Hematopoietic multipotent progenitor cell (in vitro differentiated cells): ENCODE measurements around the gene PPM1L. TPM values are rescaled to one million over a fixed set of nuclear protein-coding genes. Genes with fewer than 3 reads are reported as not detected.

Source experiments
- DNase-seq, 3 donors: peaks; one replicate each; pipeline ENCODE4 v3.0.0-alpha.2; 2011 to 2015; ENCODE audit warnings: low read depth in 2 of 3, low spot score in 2 of 3
- total RNA-seq: library from RNA; depleted of rRNA; stranded (reverse); fragments of >200 nt; gene quantifications from one replicate; pipeline ENCODE4 v1.2.3, GENCODE V29; 2012

Gene PPM1L
- total RNA-seq, 1 donor = 16.4 TPM

DNA sequence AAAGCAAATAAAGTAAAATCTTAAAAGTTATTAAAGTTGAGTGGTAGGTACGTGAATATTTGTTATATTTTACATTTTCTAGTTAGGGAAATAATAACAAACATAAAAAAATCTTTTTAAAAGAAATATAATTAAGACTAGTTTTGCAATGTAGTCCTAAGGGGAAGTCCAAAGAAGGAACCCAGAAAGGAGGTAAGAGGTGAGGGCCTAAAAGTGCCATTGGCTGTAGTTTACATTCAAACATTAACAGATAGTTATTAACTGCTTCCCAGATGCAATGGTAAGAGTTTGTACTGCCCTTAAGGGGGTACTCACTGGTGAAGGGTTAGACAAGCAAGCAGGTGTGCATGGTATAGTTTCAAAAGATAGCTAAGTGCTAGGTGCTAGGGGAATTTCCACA is 269.9 kb downstream of the PPM1L start:
- no peak for DNase-seq

DNA sequence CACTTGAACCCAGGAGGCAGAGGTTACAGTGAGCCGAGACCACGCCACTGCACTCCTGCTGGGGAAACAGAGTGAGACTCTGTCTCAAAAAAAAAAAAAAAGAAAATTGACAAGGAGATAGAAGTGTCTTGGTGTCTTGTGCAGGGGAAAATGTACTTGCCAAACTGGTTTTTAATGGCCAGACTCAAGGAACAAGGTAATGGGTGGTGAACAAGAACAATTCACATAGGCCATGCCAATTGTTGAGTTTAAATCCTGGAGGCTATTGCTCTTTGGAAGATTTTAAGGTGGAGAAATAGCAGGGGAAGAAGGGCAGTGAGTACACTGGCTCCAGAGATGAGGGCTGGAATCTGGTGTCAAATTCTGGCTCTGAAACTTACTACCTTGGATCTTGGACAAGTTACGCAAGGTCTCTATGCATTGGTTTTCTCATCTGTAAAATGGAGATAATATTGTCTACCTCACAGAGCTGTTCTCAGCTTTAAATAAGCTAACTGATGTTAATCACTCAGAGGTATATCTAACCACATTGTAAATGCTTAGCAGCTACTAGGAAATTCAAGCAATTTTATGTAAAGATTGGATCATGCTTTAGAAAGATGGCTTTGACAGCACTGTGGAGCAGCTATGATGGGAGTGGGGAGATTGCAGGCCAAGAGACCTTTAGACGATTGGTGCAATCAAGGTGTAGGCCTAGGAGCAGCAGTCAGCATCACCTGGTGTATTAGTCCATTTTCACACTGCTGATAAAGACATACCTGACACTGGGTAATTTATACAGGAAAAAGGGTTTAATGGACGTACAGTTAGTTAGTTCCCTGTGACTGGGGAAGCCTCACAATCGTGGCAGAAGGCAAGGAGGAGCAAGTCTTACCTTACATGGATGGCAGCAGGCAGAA is 270.8 kb downstream of the PPM1L start:
- no peak for DNase-seq

DNA sequence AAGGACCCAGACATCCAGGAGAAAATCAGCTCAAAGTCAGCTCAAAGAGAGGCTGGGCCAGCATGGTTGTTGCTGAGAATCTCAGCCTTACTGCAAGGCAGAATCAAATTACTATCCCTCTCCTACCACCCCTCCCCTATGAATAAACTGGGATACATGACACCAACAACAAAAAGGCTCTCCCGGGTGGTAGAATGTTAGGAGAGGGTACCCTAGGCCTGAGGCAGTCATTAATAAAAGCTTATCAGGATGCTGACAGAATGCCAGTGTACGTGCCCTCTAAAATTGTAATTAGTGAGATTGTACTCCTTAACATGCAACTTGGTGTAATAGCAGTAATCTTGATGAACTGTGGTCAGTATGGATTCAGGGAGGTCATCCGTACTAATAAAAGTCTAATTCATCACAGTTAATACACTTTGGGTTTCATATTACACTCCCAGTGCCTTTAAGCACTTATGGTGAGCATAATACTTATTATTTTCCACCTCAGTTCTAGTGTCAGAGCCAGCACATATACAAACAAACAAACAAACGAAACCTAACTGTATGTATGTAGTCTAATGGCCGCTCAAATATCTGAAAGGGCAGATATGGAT is 272.6 kb downstream of the PPM1L start:
- DNase-seq = no peak

DNA sequence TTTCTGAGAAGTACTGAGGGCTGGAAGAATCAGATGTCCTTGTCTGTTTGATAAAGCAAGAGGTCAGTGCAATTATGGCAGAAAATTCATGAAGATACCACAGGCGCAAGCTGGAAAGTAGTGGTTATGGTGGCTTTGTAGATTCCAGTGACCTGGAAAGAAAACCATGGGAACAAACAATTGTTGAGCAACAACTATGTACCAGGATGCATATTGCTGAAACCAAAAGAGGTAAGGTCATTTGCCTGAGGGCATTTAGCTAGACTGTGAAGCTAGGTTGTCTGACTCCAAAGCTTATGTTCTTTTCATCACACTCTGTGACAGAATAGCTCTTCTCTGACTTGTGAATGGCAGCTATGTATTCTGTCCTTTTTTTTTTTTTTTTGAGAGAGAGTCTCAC is 275.1 kb downstream of the PPM1L start:
- no peak for DNase-seq

DNA sequence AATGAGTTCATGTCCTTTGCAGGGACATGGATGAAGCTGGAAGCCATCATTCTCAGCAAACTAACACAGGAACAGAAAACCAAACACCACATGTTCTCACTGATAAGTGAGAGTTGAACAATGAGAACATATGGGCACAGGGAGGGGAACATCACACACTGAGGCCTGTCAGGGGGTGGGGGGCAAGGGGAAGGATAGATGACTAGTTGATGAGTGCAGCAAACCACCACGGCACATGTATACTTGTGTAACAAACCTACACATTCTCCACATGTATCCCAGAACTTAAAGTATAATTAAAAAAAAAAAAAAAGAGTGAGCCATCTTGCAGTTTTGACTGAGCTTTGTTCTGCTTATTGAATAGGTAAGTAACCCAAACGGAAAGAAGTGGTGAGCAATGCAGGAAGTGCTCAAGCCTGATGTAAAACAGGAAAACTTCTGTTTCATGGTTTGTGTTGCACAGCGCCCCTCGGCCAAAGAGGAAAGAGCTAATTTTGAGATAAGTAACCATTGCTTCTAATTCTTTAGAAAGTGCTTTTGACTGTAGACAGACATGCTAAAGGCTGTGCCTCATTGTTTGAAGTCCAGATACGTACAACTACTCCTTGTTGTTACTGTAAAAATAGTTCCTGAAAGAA is 279.0 kb downstream of the PPM1L start:
- DNase-seq = peak in 2 of 3 donors; percentile 63 to 74

DNA sequence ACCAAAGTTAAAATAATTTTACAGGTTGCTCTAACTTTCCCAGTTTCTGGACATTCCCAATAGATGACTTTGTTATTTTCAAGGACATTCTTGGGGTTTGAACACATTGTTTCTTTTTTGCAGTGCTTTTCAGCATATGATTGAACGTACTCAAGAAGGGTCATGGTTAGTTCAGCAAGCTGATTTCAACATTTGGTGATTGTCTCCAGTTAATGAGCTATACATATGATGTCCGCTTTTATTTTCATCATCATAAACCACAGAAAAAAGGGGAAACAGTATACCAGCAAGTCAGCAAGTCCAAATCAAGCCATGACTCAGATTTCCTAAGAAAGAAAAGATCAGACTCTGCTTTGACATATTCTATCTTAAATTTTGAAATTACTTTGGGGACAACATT is 279.7 kb downstream of the PPM1L start:
- DNase-seq = peak in 2 of 3 donors; percentile 53 to 81

DNA sequence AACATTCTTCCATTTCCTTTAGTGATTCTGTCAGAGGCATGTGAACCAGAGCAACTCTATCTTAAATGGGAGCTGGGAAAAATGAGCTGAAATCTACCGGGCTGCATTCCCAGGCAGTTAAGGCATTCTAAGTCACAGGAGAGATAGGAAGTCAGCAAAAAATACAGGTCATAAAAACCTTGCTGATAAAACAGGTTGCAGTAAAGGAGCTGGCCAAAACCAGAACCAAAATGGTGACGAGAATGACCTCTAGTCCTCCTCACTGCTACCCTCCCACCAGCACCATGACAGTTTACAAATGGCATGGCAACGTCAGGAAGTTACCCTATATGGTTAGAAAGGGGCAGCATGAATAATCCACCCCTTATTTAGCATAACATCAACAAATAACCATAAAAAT is 282.7 kb downstream of the PPM1L start:
- no peak for DNase-seq

DNA sequence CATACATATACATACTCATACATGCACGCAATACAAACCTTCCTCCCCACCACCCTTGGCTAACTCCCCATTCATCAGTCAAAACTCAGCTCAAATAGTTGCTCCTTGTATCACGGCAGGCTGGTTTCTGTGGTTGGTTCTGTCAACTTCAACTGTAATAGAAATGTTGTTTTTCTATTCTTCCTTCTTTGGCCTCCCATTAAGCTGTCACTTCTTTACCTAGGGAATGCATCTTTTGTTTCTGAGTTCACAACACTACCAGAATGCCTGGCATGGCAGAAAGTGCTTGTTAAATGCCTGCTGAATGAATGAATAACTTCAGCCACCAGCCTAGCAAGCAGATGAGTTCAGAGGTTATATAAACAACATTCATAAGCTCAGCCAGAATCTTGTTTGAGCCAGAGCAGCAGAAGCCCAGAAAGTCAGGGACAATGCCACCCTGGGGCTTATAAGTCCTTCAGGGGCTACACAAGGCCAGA is 286.0 kb downstream of the PPM1L start:
- no peak for DNase-seq

DNA sequence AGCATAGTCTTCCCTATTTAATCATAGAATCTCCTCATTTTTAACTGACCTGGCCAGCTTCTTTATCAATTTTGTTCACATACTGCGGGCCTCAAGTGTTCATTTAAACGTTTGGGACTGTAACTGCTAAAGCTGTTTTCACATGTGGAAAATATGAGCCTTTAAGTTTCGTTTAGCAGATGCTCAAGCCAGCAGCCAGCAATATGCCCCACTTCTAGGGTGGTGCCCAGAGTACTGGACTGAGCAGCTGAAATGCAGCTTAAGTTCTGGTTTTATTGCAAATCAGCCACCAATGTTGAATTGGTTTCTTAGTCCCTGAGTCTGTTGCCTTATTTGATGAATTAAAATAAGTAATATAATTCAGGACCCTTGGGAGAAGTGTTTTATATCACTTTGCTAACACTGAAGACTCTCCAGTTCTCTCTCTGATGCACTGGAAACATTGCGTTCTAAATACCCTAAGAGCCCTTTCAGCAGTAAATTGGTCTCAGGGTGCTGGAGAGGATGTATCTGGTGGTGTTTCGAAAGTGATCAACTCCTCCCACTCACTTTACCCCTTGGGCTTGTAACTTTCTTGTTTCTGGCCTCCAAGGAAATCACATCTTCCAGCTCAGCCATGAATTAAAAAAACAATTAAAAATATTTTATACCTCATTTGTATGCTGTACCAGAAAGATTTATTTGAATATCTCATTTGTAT is 287.5 kb downstream of the PPM1L start:
- no peak for DNase-seq

DNA sequence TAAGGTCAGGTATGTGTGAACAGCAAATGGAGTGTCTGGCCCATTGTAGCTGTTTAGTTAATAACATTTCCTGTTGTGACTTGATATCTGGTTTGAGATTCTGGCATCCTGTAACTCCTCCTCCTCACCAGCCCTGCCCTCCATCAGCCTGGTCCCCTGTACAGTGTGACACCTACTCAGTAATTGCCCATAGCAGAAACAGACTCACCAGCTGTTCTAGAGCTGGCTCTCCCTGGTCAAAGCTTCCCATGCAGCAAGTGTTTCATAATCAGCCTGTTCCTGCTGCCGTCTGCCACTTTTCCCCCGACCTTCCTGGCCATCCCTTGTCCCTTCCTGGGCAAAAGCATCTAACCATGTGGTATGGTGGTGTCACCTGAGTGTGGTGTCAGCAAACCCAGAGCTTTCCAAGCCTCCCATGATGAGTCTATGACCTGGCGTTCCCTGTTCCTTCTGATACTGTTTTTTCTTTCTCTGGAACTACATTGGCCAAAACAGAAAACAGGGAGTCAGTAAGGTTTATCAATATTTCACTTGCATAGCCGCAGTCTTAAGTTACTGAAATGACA is 293.7 kb downstream of the PPM1L start:
- no peak for DNase-seq

DNA sequence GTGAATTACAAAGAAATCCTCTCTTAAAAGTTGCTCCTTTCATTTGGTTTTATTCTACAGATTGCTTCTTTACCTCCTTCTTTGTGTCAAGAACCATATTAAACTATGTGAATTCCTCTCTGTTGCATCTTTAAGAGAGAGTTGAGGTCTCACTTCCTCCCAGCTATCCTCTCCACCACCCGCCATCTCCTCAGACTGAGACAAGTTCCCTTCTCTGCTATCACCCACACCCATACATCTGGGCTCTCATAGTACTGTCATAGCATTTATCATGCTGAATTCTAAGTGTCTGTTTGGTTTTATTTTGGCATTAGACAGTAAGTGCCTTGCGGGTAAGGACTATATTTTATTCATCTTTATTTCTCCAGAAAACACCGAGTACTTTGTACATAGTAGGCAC is 294.9 kb downstream of the PPM1L start:
- DNase-seq = peak in 1 of 3 donors; percentile 44

DNA sequence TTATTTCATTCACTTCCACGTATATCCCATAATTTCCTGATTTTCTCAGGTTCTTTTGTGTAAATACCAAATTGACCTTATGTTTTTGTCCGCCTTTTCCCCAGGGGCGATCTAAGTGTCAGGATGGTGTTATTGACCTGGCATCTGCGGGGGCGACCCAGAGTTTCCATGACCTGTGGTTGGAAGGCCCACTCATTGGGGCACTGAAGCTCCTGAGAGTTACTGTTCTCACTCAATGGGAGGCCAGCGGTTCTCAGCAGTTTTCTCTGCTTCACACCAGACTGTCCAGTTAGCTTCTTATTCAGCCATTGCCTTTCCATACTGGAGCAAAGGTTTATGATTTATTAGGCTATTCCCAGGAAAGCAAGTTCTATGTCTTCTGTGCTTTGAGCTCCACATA is 295.8 kb downstream of the PPM1L start:
- DNase-seq = no peak

DNA sequence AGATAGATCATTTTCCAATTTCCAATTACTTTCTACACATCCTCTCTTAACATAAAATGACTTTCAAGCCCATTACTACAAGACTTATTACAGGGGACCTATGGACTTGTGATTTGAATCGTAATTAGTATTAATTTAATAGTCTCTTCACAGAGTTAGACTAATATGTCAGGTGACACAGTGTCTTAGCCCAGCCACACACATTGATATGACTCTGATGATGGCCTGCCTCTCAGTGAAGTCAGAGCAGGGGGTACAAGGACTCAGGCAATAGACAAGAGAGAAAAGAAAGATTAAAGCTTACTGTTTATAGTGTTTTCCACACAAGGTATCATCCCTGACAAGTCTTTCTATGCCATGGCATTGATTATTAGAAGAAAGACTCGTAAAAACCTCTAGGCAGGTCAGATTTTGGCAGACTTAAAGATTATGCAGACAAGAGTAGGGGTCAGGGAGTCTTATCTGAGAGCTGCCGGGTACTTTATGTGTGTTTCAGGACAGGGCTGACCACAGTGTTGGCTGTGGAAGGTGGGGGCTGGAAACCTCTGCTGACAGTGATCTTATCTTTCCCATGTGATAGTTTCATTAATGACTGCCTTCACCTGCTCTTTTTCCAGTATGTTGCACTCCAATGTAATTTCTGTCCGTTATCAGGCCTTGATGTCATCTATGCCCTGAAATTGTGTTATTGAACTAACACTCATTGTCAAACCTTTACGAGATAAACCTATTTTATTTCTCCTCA is 299.0 kb downstream of the PPM1L start:
- DNase-seq = no peak

DNA sequence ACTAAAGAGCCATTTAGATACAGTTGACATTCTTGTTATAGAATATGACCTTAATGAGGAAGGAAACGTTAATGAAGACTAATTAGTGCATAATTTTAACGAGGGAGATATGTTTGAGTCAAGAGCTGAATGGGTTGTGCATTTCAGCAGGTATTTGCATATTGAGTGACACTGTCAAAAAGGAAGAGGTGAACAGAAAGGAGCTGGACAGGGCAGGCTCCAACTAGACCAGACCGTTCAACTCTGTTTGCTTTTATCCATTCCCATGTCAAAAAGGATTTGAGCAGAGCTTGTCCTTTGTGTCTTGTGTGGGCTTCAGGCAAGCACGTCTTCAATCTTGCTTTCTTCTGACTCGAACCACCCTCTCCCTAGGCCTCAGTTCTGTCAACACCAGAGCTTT is 308.4 kb downstream of the PPM1L start:
- DNase-seq = no peak

DNA sequence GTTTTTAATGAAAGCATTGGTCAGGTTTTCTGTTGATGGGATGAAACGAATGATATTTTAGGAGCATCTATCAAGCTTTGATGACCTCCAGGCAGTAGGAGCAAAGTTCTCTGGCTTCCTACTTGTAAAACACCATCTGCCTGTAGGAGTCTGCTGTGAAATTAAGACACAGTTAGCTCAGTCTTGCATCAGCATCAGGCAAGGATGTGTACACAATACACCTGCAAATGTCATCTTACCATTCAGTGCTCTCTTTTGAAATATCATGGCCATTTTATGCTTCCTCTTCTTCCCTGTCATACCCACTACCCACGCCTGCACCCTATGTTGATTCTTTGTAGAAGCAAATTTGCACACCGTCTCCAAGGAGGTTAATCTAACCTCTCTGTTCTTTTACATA is 310.9 kb downstream of the PPM1L start:
- no peak for DNase-seq

DNA sequence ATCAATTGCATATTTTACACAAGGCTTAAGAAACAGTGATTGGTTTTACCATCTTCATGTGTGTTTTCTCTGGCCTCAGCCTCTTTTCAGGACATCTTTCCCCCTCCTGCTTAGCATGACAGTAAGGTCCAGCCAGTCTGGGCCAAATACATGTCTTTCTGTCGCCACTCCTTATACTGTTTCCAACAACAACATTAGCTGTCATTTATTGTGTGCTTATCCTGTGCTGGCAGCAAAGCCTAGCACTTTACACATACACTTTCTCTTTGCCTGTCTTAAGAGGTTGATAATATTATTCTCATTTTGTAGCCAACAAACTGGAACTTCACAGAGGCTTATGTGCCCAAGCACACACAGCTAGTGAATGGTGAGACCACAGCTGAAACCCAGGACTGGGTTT is 311.3 kb downstream of the PPM1L start:
- DNase-seq = no peak

DNA sequence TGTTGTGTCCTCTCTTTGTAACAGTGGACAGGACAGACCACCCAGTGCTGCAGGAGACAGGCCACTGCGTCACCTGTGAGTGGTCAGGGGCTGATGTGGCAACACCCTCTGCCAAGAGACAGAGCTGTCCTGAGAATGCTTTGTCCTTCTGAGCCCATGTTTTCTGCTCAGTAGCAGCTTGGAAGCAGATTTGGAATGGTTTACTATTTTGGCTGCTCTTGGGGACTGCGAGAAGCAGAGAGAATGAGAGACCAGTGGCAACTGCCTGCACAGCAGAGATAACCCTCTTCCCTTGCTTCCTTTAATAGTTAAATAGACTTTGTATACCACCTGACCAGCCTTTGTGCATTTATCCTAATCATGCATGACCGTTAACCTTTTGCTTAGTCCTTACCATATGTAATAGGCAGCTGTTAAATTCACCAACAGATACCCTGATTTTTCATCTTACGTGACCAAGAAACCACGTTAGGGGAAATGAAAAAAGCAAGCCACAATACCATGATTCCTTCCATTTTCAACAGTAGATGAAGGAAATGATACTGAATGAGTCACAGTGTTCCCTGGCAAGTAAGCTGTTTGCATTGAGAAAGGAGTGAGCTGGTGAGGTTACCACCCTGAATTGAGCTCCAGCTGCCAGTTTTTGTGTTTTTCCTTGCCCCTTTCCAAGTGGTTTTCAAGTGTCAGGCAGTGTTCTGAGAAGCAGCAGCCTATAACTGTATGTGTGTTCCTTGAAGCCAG is 313.6 kb downstream of the PPM1L start:
- peak in 2 of 3 donors; percentile 67 to 81 for DNase-seq

DNA sequence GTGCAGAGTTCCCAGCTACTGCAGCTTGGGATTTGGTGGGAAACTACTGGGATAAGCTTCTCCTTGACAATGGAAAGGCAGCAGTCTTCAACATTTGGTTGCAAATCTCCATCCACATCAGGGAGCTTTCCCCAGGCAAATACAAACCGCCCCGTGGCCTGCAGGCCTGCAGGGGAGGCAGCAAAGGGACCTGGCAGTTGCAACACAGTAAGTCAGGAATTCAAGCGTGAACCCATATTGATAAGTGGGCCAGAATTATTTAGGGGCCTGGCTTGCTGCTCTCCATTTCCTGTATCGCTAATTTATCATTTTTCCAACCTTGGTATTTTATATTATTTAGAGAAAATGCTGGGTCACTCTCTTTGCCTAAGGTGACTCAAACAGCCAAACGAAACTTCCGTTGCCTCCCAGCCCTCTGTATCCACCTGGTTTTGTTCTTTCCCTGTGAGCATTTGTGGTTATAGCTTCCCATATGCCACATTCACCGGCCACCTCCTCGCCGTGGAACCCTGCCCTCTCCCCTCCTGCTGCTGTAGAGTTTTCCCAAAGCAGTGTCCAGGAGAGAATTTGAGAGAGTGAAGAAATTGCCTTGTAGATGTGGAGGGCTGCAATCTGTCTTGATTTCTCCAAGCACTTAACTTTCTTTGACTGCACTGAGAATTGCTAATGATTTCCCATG is 314.4 kb downstream of the PPM1L start:
- no peak for DNase-seq
